ENCODE data around the gene NUTM2F. TPM values are rescaled to one million over a fixed set of nuclear protein-coding genes. Genes with fewer than 3 reads are reported as not detected.
"Not testable (repeated sequence)": the region's sequence is repeated elsewhere in the genome, so short reads cannot be mapped to it uniquely, and the experiment has no call there.

Gene NUTM2F
- total RNA-seq, 4 donors from 2014 or later = not detected

DNA sequence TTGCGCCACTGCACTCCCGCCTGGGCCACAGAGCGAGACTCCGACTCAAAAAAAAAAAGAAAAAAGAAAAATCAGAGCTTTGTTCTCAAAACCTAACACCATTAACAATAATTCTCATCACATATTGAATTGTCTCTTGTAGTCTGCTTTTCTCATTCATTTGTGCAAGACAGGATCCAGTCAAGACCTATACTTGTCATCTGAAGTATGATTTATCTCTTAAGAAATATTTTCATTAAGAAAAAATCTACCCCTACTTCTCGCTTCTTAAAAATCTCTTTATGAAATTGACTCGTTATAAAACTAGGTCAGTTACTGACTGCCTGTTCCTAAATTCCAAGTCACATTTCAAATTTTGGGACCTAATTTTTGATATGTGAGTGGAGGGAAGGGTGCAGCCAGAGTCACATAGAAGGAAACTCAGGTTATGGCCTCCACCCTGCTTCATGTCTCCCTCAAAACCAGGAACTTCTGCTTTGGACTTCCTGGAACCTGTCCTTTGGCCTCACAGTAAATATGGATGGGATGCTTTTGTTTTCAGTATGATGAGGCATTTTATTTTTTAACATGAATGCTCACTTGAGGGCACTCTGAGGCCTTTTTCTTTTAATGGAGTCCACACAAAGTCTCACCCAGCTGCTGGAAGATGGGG, 50.4 kb downstream of the NUTM2F start:
- no peak overlapping the region for H3K27ac ChIP-seq

DNA sequence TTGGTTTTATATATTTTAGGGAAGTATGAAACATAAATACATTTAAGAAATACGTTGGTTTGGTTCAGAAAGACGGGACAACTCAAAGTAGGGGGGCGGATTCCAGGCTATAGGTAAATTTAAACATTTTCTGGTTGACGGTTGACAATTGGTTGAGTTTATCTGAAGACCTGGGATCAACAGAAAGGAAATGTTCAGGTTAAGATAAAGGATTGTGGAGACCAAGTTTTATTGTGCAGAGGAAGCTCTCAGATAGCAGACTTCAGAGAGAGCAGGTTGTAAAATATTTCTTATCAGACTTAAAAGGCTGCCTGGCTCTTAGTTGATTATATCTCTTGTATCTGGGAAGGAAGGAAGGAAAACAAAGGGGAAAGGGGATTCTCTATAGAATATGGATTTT, 51.4 kb downstream of the NUTM2F start:
- DNase-seq; H3K27me3 ChIP-seq; H3K27ac ChIP-seq; H3K9me3 ChIP-seq; H3K36me3 ChIP-seq; intact Hi-C loops (cut with DNase I; ENCODE audit: low total_unique reads); H3K4me1 ChIP-seq; H3K4me3 ChIP-seq: not testable (repeated sequence)

More for the DNA sequence above, 50.4 kb downstream of the NUTM2F start:
- Histone ChIP-seq H3K27me3 (no peaks in the 10 kb centered on the region), H3K4me1 (no peaks in the 10 kb centered on the region), H3K9me3 (no peaks in the 10 kb centered on the region), H3K36me3 (no peaks in the 10 kb centered on the region), H3K4me3 (no peak overlapping the region)
- DNase-seq = no peak
- intact Hi-C loops (cut with DNase I; ENCODE audit: low total_unique reads) = no loop called here
- no peak for TF ChIP-seq POLR2A (IDR thresholded peaks at IDR 0.05)
- TF ChIP-seq, protein P1, sequence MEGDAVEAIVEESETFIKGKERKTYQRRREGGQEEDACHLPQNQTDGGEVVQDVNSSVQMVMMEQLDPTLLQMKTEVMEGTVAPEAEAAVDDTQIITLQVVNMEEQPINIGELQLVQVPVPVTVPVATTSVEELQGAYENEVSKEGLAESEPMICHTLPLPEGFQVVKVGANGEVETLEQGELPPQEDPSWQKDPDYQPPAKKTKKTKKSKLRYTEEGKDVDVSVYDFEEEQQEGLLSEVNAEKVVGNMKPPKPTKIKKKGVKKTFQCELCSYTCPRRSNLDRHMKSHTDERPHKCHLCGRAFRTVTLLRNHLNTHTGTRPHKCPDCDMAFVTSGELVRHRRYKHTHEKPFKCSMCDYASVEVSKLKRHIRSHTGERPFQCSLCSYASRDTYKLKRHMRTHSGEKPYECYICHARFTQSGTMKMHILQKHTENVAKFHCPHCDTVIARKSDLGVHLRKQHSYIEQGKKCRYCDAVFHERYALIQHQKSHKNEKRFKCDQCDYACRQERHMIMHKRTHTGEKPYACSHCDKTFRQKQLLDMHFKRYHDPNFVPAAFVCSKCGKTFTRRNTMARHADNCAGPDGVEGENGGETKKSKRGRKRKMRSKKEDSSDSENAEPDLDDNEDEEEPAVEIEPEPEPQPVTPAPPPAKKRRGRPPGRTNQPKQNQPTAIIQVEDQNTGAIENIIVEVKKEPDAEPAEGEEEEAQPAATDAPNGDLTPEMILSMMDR (IDR thresholded peaks at IDR 0.05) = no peak

DNA sequence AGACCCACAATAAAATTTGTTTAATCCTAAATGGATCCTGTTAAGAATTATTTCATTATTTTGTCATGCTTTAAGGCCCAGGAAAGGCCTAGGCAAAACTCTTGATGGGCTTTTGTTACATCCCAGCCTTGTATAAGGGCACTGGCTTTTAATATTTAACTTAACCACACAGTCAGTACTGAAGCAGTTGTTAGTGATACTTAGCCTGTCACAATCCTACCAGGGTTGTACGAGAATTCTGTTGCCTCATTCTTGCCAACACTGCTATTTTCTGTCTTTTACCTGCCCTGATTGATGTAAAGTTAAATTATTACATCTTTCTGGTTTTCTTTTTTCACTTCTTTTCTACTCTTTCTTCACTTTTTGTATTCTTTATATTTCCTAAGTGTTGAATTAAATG, 58.4 kb downstream of the NUTM2F start:
- no peaks in the 10 kb centered on the region for H3K27me3 ChIP-seq
- H3K27ac ChIP-seq = no peak overlapping the region
- intact Hi-C loops (cut with DNase I; ENCODE audit: low total_unique reads) = no loop called here
- no peak overlapping the region for H3K4me3 ChIP-seq
- no peak for DNase-seq
- H3K36me3 ChIP-seq = no peaks in the 10 kb centered on the region
- no peak for TF ChIP-seq POLR2A (IDR thresholded peaks at IDR 0.05)
- TF ChIP-seq, protein P1 (IDR thresholded peaks at IDR 0.05) = no peak
- H3K9me3 ChIP-seq = no peaks in the 10 kb centered on the region
- H3K4me1 ChIP-seq = no peaks in the 10 kb centered on the region

- Histone ChIP-seq H3K27me3 (no peaks in the 10 kb centered on the region), H3K27ac (no peak overlapping the region), H3K9me3 (no peaks in the 10 kb centered on the region), H3K4me1 (no peaks in the 10 kb centered on the region), H3K4me3 (no peak overlapping the region), H3K36me3 (no peaks in the 10 kb centered on the region)
- TF ChIP-seq, protein P1 (IDR thresholded peaks at IDR 0.05) = no peak
- no peak for TF ChIP-seq POLR2A (IDR thresholded peaks at IDR 0.05)
- DNase-seq = no peak
- intact Hi-C loops (cut with DNase I; ENCODE audit: low total_unique reads) = no loop called here
Observed at GRCh38 chr9:94269264-94269663, 59.2 kb downstream of the NUTM2F start.

Other genes with a start within 250 kb of the NUTM2F start
- gene PTPDC1, start 244.2 kb downstream of the NUTM2F start, total RNA-seq = 10 to 100 TPM in 3 of 4 donors, 1 to 10 TPM in 1; 5.9 to 21.6 (median 14.9) TPM
- 10 to 100 TPM in 2 of 4 donors, 1 to 10 TPM in 2; 5.1 to 28.5 (median 10.4) TPM for gene ZNF169, start 69.3 kb downstream of the NUTM2F start, total RNA-seq
- not detected for gene PCAT7, start 226.4 kb upstream of the NUTM2F start, total RNA-seq